NAMALWA (cell line): ENCODE measurements around the gene STARD13.

Experiments used
- DNase-seq: peaks from one replicate; pipeline ENCODE4 v3.0.0-alpha.2; 2015; ENCODE audit warnings: low spot score

Gene STARD13

DNA sequence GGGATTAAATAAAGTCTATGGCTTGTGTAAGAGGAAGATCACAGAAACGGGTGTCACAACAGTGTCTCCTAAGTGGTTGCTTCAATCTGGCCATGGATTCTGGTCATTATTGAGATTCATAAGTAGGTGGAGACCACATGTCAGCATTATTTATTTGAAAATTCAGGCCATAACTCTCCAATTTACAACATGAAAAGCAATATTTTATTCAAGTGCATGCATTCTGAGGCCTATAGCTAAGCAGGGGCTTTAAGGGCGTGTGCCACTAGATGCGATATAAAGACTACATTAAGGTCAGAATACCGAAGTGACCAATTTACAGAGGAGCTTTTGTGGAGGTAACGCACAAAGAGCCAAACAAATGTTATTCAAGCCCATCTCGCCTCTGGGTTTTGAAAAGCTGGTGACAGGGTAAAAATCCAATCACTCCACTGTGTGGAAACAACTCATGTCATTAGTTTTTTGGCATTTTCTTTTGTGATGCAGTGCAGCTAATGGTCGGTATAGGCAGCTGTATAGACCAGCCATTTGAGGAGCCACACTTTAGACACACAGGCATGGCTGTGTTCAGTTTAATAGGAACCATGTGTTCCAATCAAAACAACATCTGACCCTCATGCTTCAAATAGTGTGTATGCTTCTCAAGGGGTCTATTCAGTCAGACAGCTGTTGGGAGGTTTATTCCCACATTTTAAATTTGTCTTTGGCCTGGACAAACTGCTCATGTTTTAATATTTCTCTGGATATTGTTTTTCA is 145.6 kb downstream of the STARD13 start:
- no peak for DNase-seq

DNA sequence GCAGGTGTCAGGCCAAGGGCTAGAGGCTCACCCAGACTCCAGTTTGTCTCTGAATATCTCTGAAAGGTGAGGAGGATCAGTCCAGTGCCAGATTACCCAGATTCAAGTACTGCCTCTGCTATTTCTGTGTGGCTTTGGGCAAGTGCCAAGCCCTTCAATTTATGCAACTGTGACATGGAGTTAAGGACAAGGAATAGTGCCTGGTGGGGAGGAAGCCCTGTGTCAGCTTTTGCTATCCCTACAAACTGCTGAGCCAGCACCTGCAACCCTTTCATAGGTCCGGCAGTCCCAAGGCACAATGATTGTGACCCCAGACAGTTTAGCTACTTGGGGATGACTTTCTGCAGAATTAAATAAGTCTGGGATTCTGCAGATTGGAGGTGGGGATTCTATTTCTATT is 146.4 kb downstream of the STARD13 start:
- no peak for DNase-seq

GRCh38 chr13:33138441-33138840 is 147.1 kb downstream of the STARD13 start:
- DNase-seq = no peak

DNA sequence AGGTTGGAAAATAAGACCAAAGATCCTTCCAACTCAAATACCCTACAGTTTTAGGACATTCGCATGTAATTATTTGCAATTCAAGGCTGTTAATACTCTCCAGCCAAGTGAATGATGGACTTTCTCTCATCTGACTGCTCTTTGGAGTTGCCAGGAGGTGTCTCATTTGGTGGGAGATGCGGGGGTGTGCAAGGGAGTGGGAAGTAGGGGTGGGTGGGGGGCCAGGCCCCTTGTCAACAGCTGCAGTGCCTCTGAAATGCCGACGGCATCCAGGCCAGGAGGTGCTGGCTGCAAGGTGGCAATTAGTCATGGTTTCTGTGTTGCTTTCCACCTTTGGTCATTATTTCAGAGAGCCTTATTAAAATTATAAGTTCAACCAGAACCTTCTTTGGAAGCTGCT is 147.8 kb downstream of the STARD13 start:
- no peak for DNase-seq

- no peak for DNase-seq
Measured at GRCh38 chr13:33135097-33135496, 150.5 kb downstream of the STARD13 start.

DNA sequence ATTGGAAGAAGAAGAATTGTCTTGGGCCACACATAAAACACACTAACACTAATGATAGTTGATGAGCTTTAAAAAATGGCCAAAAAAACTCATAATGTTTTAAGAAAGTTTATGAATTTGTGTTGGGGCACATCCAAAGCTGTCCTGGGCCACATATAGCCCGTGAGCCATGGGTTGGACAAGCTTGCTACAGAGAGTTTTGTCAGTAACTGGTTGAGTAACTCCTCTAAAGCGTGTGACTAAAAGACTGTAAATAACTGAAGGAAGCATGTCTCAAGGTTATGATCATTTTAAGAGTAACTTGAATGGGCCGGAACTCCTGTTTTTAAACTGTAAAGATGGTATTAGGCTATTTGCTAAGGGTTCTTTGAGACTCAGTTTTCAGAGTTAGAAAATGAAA is 151.3 kb downstream of the STARD13 start:
- DNase-seq = no peak

GRCh38 chr13:33132644-33133440 is 152.7 kb downstream of the STARD13 start:
- no peak for DNase-seq

DNA sequence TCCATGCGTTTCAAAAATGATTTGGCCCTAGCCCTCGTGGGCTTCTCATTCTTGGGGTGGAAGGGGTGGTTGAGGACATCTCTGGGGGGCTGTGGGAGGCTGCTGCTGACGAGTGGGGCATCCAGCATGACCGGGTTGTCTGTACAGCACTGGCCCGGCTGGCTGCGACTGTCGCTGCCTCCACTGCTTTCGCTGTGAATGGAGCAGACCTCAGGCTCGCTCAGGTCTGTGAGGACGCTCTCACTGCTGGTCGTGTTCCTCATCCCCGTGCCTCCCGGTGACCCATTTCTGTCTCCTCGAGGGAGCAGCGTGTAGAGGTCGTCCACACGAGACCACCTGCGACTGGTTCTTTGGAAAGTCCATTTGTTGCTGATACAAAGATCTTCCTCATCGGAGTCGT is 155.7 kb downstream of the STARD13 start:
- DNase-seq = no peak

GRCh38 chr13:33129094-33129832 is 156.3 kb downstream of the STARD13 start:
- DNase-seq = no peak

DNA sequence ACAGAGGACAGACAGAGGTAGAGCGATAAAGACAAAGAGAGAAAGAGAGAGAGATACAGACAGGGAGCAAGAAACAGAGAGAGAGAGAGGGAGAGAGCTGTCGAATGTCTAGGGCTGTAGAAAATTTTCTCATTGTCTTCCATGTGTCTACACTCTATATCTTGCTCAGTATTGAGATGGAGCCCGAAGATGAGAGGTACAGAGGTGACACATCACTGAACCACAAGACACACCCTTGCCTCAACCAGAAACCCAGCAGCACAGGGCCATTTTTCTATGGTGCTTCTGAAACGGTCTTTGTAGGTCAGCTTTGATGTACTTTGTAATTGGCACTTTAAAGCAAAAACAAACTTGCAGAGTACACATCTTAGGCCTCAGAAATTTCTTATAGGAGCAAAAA is 157.4 kb downstream of the STARD13 start:
- DNase-seq = no peak

- no peak for DNase-seq
Measured at GRCh38 chr13:33127009-33127551, 158.5 kb downstream of the STARD13 start.

DNA sequence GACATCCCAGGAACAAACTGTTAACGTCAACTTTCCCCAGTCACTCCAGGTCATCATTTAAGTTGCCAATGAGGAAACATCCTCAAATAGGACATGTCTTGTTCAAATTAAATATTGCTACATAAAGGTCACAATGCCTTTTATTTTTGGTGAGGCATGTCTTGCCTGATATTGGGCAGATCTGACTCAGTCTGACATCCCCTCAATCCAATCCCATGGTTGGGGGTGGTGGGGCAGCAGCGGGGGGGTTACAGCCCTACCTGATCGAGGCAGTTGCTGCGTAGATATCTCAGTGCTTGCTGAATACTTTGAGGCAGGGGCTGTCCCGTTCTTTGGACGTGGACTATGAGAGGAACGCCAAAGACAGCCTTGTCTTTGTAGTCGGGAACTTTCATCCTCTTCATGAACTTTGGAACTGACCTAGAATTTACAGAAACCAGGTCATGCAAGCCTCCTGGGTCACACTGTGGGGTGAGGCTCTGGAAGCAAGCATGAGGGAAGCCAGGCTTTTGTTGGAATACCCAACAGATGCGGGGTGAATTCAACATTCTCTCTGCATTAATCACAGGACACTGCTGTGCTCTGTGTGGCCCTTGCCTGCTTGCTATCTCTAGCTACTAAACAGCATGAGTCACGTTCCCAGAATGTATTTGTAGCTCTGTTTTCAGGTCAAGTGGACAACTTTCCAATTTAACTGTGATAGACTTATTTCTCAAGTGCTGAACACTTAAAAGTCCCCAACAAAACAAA is 159.6 kb downstream of the STARD13 start:
- DNase-seq = no peak

DNA sequence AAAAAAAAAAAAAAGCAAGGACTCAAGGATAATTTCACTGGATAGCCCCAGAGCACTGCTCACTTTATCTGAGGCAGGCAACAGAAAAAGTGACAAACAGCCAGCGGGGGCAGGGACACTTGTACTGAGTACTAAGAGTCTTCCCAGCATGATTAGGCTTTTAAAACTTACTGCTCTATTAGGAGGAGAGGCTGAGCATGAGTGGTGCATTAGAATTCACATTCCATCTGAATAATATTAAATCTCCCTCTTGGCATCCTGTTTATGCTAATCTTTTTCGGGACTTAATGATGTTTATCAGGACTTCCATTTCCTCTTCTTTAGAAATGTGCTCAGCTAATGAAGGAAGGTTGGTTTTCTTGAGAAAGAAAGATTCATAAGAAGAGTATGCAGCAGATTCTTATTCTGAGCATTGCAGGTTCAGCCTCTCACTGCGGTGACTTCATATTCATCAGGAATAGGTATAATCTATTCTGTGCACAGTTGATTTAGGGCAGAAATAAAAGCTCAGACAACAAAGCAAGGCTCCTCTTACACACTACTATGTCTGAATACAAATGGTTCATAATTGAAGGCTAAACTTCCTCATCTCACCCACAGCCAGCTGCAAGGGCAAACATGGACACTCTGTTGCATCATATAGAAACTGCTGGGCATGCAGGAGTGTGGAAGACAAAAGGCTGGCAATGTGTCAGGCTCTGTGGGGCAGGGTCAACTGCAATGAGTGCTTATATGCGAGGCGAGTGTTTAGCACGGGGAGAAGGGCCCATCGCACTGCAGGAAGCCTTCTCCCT is 162.3 kb downstream of the STARD13 start:
- no peak for DNase-seq

DNA sequence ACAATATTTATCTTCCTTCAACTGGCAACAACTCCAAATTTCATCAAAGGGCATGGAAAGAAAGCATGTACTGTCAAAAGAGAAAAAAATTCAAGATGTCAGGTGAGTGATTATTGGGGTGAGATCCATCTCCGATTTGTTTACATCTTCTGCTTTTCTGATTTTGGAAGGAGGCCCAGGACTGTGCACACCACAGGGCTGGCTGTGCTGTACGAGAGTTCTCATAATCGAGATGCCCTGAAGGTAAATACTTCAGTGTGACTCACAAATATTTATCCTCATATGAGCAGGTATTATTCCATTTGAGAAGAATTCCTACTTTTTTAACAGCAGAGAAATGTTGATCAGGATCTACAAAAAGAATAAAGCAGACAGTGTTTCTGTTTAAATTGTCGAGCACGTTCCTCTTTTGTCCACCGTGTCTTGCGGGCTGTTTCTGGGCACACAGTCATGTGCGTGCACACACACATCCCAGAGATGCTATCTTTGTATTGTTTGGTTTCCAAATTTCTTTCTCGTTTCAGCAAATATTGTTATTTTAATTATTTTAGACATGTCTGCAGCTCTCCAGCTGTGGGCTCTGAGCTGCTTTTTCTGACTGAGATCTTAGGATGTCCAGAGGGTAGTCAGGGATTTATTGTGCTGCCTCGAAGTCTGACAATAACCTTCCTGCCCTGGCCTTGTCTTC is 165.6 kb downstream of the STARD13 start:
- DNase-seq = no peak

- DNase-seq = no peak
Measured at GRCh38 chr13:33119022-33119781, 166.4 kb downstream of the STARD13 start.

DNA sequence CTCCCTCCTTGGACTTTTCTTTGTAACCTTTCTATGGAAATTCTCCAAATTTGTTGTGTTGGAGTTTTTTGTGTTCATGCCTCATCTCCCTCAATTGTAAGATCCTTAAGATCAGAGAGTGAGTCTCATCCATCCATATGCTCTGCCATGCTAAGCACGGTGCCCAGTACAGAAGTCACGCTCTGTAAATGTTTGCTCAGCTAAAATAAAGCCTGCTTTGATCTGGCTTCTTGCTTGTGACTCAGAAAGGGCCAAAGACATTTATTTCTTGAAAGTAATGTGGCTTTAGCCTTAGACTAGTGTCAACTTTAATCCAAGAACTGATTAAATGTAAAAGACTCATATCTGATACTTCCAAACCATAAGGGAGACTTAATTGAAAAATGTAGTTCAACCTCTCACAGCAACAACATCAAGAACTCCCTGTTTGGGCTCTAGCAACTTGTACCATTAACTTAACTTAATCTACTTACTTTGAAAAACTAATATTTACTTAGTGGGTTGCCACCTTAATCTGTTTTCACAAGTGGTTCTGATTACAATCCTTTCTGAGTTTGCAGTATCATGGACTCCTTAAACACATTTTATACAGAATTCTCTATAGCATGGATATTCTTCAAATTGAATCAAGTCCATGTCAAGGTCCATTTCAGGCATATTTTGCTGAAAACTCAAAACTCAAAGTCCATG is 169.1 kb downstream of the STARD13 start:
- DNase-seq = no peak

DNA sequence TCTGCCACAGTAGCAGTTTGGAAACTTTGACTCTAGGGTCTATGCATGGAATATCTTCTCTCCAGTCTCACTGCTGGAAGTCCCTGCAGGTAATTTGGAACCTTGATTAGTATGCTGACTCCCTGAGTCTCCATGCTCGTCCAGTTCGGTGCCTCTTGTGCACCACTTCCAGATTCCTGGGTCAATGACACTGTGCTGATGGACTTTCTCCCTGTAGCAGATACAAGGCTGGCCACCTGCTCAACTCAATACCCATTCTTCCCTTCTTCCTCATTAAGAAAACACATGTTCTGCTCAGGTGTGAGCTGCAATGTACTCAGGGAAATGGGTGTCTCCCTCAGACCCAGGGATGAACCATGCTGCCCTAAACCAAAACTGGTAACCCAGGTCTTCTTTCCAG is 170.3 kb downstream of the STARD13 start:
- DNase-seq = no peak

GRCh38 chr13:33114146-33114545 is 171.4 kb downstream of the STARD13 start:
- DNase-seq = no peak

DNA sequence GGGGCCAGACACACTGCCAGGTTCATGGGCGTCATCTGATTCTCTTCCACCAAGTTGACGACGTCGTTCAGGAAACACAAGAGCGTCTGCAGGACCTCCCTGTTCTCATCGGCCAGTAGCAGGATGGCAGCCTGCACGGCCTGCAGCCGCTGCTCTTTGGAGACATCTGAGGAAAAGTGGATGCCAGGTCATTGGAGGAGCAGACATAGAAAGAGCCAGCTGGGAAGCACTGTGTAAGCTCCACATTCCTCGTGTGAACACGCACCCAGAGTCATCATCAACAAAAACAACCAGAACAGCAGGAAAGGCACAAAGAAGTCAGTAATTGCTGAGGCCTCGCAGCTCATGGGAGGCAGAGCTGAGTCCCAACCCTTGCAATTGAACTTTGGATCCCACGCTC is 172.8 kb downstream of the STARD13 start:
- DNase-seq = no peak
